RWPE2 (cell line): ENCODE data around the gene ICE1.

Experiments
- ATAC-seq: fragments of 200-7000 bp; cut with Tn5 transposase; 3 replicates; pipeline ENCODE4 v1.9.1; 2021; ENCODE audit warnings: low read depth
- DNase-seq: peaks from one replicate; pipeline ENCODE4 v3.0.0-alpha.2; 2020; ENCODE audit warnings: low spot score
- H3K27ac ChIP-seq: fragments of 450-650 bp; 2 replicates; pipeline ENCODE4 v1.5.1; 2017; ENCODE audit warnings: mild to moderate bottlenecking; ENCODE audit not compliant: poor library complexity, severe bottlenecking
- H3K27me3 ChIP-seq: fragments of 250-450 bp; sonication (Bioruptor Pico); 2 replicates; pipeline ENCODE4 v1.5.1; 2021; ENCODE audit warnings: mild to moderate bottlenecking, moderate library complexity; ENCODE audit not compliant: insufficient read depth, poor library complexity, severe bottlenecking
- H3K36me3 ChIP-seq: fragments of 250-450 bp; sonication (Bioruptor Pico); 2 replicates; pipeline ENCODE4 v1.5.1; 2020; ENCODE audit warnings: low read depth, mild to moderate bottlenecking, moderate library complexity
- H3K4me1 ChIP-seq: fragments of 250-450 bp; sonication (Bioruptor Pico); 2 replicates; pipeline ENCODE4 v1.5.1; 2021; ENCODE audit warnings: mild to moderate bottlenecking, moderate library complexity; ENCODE audit not compliant: insufficient read depth, poor library complexity, severe bottlenecking
- H3K4me3 ChIP-seq: fragments of 250-450 bp; sonication (Bioruptor Pico); 2 replicates; pipeline ENCODE4 v1.5.1; 2021; ENCODE audit warnings: mild to moderate bottlenecking, moderate library complexity; ENCODE audit not compliant: severe bottlenecking
- H3K9me3 ChIP-seq: fragments of 250-450 bp; sonication (Bioruptor Pico); 2 replicates; pipeline ENCODE4 v1.5.1; 2021; ENCODE audit warnings: mild to moderate bottlenecking, moderate library complexity; ENCODE audit not compliant: severe bottlenecking
- TF ChIP-seq, protein P1 (sequence below): fragments of 450-650 bp; IDR thresholded peaks from one replicate; pipeline ENCODE4 v1.5.1; 2017; ENCODE audit warnings: mild to moderate bottlenecking, moderate library complexity; ENCODE audit not compliant: poor library complexity, severe bottlenecking

The ICE1 gene

DNA sequence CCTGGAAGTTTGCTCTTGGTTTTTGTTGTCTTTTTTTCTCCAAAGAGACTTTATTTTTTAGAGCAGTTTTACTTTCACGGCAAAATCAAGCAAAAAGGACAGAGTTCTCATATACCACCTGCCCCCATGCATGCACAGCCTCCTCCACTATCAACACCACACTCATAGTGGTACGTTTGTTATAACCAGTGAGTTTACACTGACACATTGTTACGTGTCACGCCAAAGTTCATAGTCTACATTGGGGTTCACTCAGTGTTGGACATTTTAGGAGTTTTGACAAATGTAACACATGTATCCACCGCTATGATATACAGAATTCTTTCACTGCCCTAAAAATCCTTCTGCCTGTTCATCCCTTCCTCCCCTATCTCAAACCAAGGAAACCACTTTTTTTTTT lies 7.5 kb upstream of the ICE1 start:
- Histone ChIP-seq H3K4me3 (no peak overlapping the region), H3K27ac (no peak overlapping the region), H3K9me3 (no peaks in the 10 kb centered on the region), H3K27me3 (no peaks in the 10 kb centered on the region), H3K4me1 (no peaks in the 10 kb centered on the region), H3K36me3 (no peaks in the 10 kb centered on the region)
- DNase-seq (no peak), ATAC-seq (no peak)
- TF ChIP-seq, protein P1, sequence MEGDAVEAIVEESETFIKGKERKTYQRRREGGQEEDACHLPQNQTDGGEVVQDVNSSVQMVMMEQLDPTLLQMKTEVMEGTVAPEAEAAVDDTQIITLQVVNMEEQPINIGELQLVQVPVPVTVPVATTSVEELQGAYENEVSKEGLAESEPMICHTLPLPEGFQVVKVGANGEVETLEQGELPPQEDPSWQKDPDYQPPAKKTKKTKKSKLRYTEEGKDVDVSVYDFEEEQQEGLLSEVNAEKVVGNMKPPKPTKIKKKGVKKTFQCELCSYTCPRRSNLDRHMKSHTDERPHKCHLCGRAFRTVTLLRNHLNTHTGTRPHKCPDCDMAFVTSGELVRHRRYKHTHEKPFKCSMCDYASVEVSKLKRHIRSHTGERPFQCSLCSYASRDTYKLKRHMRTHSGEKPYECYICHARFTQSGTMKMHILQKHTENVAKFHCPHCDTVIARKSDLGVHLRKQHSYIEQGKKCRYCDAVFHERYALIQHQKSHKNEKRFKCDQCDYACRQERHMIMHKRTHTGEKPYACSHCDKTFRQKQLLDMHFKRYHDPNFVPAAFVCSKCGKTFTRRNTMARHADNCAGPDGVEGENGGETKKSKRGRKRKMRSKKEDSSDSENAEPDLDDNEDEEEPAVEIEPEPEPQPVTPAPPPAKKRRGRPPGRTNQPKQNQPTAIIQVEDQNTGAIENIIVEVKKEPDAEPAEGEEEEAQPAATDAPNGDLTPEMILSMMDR, result no peak

DNA sequence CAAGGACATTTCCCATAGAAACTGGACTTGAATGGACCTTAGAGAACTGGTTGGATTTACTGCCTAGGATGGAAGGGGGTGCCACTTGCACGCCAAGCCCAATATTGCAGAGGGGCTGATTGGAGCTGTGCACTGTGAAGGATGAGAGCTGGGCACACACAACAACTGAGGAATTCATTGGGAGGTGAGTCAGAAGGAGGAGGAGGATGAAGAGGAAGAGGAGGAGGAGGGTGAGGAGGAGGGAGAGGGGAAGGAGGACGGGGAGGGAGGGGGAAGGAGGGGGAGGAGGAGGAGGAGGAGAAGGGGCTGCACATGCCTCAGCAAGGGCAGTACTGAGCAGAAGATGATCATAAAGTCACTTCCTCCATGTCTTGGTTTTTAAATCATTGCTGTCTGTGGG lies 5.7 kb upstream of the ICE1 start:
- H3K9me3 ChIP-seq, result no peaks in the 10 kb centered on the region
- H3K4me1 ChIP-seq, result no peaks in the 10 kb centered on the region
- no peak overlapping the region for H3K4me3 ChIP-seq
- DNase-seq (no peak), ATAC-seq (no peak)
- H3K27me3 ChIP-seq, result no peaks in the 10 kb centered on the region
- H3K27ac ChIP-seq, result no peak overlapping the region
- TF ChIP-seq, protein P1, result no peak
- H3K36me3 ChIP-seq, result no peaks in the 10 kb centered on the region

DNA sequence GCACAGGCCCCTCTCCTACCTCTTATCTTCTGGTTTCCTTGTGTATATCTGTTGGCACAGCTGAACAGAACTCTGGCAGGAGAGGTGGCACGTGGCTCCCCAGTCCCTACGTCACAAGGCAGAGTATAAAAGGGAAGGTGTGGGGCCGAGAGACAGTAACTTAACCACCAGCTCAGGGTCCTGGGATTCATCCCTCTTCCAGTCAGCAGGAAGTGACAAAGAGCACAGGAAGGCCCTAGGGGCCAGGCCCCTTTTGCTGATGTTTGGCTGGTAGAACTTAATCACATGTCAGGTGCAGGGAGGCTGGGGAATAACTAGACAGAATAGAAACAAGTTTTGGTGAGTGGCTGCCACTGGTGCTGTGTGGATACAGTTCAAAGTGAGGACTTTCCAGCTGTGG lies 4.5 kb upstream of the ICE1 start:
- Histone ChIP-seq H3K27ac (no peak overlapping the region), H3K4me1 (no peaks in the 10 kb centered on the region), H3K36me3 (no peaks in the 10 kb centered on the region), H3K4me3 (no peak overlapping the region), H3K27me3 (no peaks in the 10 kb centered on the region), H3K9me3 (no peaks in the 10 kb centered on the region)
- TF ChIP-seq, protein P1, result no peak
- no peak for DNase-seq
- ATAC-seq, result no peak

DNA sequence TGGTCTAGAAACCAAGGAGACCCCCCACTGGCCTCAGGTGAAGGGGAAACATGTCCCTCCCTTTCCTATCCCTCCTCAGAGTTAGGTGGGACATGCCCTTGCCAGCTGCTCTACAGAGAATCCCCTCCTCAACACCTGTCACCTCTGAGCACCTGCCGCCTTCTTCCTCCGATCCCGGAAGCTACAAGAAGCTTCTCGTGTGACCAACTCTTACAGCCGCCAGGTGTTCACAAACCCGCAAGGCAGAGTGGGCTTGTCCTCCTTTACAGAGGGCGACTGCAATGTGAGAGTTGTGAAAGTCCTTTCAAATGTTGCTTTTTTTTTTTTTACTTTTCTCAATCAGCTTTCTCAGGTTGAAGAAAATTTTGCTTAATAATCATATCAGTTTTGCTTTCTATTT lies 3.7 kb upstream of the ICE1 start:
- TF ChIP-seq, protein P1, result no peak
- Histone ChIP-seq H3K36me3 (no peaks in the 10 kb centered on the region), H3K27me3 (no peaks in the 10 kb centered on the region), H3K9me3 (no peaks in the 10 kb centered on the region), H3K4me1 (peaks cover 2% of the 10 kb centered on the region), H3K4me3 (no peak overlapping the region), H3K27ac (no peak overlapping the region)
- DNase-seq (no peak), ATAC-seq (no peak)

DNA sequence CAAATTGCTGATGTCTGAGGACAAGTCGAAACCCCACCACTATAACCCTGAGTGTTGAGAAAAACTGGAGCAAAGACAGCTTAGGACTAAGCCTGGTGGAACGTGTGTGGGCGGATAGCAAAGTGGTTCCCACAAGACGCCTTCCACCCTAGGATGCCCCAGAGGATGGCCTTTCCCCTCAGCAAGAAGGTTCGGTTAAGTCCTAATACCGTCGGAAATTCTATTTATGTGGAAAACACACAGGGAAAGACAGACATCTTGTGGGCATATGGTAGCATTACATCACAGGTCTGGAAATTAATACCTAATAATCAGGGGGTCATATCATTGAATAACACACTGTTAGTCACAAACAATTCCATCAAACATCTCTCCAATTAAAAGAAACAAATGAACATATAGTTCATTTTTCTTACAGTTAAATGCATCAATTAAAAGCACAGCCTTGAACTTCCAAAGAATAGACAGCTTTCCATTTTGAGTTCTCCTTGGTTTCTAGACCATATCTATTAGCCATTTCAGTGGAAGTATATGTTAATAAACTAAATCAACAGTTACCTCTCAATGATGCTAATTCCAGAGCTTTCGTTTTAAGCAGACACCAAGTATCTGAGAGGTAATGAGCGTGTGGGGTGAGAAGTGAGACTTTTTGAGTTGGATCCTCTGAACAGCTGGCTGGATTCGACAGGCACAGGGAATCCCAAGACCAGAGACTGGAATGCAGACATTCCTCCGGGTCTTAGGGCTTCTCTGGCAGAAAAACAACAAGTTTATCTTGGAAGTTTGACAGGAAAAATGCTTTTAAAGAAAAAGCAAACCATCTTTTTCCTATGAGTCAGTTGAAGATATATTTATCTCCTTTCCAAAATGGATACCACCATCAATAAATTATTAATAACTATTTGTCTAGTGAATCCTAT lies 2.9 kb upstream of the ICE1 start:
- Histone ChIP-seq H3K27me3 (no peaks in the 10 kb centered on the region), H3K4me3 (no peak overlapping the region), H3K9me3 (no peaks in the 10 kb centered on the region), H3K4me1 (peaks cover 4% of the 10 kb centered on the region), H3K36me3 (no peaks in the 10 kb centered on the region), H3K27ac (no peak overlapping the region)
- TF ChIP-seq, protein P1, result peak; percentile 96
- DNase-seq (no peak), ATAC-seq (no peak)
